DMS153 treated with DMSO at 0.1 percent for 48 hours (cell line): ENCODE measurements around the gene CCDC66.
"Not testable (repeated sequence)": the region's sequence is repeated elsewhere in the genome, so short reads cannot be mapped to it uniquely, and the experiment has no call there.

Experiments used
- DNase-seq: peaks from one replicate; lab custom pipeline; 2025; ENCODE audit not compliant: unreplicated experiment; lab: John Stamatoyannopoulos, UW

Gene CCDC66

DNA sequence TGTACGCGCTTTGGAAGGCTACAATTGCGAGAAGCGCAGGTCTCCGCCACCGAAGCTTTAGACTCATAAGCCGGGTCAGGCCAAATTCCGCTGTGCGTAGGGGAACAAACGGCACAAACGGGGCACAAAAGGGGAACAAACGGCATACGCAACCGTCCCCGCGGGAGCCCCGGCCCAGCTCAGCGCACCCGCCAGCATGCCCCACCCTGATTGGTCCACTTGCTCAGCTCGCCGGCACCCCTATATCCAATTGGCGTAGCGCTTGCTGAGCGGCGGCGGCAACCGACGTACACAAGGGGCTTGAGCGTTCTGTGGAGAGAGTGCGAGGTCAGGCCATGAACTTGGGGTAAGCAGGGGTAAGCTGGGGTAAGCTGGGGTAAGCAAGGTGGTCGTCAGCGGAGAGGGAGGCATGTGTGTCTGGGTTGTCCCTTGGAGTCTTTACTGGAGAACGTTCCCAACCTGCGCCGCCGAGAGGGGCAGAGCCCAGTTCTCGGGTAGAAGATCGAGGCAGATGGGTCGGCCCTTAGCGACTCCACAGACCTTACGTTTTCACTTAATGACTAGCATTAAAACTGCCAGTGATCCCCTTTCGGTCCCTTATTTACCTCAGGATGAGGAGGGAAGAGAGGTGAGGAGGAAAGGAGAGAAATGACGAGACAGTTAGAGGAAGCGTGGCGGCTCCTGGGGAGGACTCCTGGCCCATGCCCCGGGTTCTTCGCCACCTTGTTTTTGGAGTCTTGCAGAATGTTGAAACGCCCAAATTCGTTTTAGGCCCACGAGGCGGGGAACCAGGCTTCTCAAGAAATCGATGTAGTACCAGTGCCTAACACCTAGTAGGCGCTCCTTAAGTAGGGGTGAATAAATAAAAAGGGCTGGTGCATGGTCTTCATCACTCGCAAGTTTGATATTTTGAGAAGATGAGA, at the start of gene CCDC66:
Gene CCDC66 (plus strand): TSS at position 268 of the 923 bp plus-strand sequence. CDS start 68 bp downstream, at position 336.
- peak; percentile 36 for DNase-seq

DNA sequence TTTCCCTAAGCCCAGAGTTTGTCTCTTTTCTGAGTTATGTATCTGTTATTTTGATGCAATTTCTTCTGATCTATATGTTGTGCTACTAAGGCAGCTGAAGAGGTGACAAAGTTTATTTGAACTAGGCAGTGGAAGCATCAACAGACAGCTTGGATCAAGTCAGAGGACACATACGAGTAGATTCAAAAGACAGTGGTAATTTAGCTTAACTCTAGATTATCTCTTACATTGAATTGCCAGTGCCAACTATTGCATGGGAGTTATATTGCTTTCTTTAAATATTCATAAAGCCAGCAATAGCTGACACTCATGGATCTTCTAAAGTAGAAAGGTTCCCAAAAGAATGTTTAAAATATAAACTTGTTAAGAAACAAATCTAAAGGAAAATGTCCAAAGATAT, 37.3 kb upstream of the CCDC66 start:
- DNase-seq: no peak

DNA sequence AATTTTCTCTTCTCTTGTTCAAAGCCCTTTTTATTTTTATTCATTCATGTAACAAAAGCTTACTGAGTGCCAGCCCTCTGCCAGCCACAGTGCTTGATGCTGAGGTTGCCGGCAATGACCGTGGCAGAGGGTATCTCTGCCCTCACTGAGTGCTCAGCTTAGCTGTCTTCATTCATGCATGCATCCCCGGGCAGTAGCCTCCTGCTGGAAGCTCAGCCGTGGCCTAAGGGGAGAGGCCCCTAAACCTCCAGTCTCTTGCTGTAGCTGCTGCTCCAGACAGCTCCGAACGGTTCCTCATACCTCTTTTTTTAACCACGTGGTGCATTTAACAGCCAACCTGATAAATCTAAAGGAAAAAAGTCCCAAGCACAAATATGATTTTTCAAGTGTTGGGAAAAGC, 34.6 kb upstream of the CCDC66 start:
- no peak for DNase-seq

DNA sequence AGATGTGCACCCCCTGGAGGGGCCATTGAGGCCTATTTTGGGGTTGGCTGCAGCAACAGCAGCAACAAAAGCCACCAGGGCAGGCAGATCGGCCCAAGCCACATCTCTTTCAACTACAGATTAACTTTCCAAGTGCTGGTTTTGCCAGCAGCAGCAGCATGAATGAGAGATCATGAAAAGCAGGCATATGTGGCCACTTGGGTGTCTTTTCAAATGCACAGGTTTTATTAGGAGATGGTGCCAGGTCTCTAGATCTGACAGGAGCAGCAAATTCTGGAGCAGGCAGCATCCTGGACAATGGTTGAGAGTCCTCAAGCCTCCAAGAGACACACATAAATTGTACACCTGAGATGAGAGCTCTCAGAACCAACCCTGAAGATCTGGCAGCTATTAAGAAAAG, 31.7 kb upstream of the CCDC66 start:
- no peak for DNase-seq

DNA sequence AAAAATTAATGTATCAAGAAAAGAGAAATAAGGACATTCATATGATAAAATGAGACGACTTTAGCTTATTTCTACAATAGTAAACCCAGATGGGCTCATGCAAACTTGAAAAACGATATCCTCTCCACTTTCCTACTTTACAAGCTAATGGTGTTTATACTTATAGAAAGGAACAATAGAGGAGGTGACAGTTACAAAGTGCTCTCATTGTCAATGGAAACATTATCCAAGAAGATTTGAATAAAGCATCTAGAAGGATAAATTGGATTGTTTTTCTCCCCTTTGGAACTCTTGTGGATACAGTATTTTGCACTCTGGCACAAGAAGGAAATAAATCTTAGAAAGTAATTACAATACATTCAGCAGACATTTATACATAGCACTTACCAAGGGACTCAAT, 20.2 kb upstream of the CCDC66 start:
- DNase-seq: no peak

DNA sequence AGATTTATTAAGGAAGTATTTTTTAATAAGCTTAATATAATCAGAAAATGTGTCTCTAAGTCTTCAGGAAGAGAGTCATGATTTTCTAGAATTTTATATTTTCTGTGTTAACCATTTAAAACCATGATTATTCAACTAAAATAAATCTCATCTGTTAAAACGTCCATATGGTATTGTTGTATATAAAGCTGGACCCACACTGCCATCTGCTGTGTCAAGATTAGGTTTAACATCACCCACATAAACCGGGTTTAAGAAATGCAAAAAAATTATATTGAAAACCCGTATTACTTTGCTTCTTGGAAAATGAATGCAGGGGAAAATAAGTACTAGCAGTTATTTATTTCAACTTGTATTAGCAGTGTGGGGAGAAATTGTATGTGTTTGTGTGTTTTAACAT, 9.5 kb upstream of the CCDC66 start:
- no peak for DNase-seq

DNA sequence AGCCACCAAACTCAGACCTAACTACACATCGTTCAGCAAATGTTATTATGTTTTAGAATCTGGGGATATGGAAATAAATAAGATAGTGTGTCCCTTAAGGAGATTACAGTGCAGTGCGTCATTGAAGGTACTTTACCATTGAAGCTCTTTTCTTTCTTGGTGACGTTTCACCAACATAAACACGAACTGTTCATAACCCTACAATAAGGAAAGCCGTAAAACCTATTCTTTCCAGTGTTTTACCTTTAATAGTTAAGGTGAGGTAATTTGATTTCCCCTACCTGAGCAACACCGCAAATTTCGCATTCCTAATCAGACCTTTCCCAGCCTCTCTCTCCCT, 826 bp downstream of the CCDC66 start:
- DNase-seq: no peak

DNA sequence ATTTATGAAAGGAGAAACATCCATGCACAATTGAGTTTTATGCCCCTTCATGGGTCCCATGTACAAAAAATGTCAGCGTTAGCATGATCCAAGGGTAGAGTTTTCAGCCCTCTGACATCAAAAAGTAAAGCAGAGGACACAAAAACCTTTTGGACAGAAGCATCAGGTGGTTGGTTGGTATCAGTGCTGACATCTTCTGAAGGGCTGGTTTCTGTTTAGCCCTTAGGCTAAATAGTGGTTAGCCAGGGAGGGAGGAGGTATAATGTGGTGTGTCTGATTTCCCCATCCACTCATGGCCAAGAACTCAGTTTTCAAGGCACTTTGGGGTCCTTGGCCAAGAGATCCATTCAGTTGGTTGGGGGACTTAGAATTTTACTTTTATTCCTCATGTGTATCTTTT, 16.5 kb downstream of the CCDC66 start:
- no peak for DNase-seq

DNA sequence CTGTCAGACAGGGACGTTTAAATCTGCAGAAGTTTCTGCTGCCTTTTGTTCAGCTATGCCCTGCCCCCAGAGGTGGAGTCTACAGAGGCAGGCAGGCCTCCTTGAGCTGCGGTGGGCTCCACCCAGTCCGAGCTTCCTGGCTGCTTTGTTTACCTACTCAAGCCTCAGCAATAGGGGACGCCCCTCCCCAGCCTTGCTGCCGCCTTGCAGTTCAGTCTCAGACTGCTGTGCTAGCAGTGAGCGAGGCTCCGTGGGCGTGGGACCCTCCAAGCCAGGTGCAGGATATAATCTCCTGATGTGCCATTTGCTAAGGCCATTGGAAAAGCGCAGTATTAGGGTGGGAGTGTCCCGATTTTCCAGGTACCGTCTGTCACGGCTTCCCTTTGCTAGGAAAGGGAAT, 25.0 kb downstream of the CCDC66 start:
- DNase-seq: not testable (repeated sequence)

DNA sequence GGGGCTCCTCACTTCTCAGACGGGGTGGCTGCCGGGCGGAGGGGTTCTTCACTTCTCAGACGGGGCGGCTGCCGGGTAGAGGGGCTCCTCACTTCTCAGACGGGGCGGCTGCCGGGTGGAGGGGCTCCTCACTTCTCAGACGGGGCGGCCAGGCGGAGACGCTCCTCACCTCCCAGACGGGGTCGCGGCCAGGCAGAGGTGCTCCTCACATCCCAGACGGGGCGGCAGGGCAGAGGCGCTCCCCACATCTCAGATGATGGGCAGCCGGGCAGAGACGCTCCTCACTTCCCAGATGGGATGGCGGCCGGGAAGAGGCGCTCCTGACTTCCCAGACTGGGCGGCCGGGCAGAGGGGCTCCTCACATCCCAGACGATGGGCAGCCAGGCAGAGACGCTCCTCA, 27.3 kb downstream of the CCDC66 start:
- DNase-seq: not testable (repeated sequence)

DNA sequence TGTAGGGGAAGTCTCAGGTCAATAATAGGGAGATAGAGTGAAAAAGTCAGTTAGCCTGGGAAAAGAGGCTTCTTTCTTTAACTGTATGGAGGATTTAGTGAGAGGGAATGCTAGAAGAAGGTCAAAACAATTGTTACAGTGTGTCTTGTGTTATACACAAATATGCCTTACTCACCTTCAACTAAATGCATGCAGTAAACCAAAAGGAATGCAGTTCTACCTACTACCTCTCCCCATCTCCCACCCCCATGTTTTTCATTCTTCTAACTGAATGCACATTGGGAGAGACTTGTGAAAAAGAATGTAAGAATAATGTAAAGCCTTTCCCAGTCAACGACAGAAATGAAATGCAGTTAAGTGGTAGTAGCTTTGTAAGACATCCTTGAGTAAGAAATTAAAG, 33.8 kb downstream of the CCDC66 start:
- no peak for DNase-seq

DNA sequence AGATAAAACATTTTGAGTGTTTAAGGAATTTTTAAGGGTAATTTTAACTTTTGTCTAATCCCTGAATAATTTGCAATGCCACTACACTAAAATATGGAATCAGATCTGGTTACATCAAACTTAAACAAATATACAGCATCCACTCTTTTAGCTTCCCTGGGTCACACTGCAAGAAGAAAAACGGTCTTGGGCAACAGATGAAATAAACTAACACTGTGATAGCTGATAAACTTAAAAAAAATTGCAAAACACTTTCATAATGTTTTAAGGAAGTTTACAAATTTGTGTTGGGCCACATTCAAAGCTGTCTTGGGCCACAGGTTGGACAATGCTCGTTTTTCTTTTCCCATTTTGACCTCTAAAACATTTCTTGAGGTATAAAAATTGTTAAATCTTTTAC, 34.3 kb downstream of the CCDC66 start:
- no peak for DNase-seq

DNA sequence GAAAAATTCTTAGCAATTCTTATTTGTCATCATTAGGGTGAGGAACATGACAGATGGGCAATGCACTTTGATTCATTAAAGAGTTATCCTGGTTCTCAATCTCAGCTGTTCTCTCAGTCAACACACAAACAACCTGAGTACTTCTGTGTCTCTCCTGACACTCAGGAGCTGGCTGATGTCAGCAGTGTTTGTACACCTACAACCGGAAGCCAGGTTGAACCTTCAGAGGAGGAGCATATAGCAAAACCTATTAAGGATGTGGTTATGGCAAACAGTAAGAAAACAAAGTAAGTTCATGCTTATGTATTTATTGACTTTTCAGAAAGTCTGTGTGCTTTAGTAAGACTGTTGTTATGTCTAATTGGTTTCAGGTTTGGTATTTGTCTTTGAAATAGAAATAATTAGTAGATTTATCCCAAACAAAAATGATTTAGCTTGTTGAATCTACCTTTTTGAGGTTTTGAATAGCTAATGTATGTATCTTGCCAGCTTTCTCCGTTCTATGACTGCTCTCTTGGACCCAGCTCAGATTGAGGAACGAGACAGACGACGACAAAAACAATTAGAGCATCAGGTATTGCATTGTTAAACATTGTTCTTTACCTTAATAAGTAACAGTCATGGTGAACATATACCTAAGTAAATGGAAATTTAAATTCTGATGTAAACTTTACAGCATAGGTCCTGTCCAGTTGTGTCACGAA, 36.6 kb downstream of the CCDC66 start:
- DNase-seq: peak; percentile 6

DNA sequence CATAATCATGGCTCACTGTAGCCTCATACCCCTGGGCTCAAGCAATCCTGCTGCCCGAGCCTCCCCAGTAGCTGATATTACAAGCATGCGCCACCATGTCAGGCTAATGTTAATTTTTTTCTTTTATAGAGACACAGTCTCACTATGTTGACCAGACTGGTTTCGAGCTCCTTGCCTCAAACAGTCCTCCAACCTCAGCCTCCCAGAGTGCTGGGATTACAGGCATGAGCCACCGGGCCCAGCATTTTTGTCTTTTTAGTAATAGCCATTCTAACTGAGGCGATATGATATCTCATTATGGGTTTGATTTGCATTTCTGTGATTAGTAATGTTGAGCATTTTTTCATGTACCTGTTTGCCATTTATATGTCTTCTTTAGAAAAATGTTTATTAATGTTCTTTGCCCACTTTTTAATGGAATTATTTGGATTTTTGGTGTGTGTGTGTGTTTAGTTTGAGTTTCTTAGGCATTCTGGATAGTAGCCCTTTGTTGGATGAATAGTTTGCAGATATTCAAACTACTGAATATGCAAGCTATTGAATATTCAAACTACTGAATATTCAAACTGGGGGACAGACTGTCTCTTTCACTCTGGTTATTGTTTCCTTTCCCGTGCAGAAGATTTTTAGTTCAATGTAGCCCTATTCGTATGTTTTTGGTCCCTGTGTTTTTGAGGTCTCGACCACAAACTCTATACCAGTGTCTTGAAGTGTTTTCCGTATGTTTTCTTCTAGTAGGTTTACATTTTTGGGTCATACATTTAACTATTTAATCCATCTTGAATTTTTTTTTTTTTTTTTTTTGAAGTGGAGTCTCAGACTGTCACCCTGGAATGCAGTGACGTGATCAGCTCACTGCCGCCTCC, 39.2 kb downstream of the CCDC66 start:
- no peak for DNase-seq

DNA sequence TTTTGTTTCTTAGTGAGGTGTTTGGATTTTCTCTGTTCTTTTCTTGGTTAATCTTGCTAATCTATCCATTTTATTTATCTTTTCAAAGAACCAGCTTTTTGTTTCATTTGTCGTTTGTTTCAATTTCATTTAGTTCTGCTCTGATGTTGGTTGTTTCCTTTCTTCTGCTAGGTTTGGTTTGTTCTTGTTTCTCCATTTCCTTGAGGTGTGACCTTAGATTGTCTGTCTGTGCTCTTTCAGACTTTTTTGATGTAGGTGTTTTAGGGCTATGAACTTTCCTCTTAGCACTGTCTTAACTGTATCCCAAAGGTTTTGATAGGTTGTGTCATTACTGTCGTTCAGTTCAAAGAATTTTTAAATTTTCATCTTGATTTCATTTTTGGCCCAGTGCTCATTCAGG, 51.5 kb downstream of the CCDC66 start:
- DNase-seq: not testable (repeated sequence)

DNA sequence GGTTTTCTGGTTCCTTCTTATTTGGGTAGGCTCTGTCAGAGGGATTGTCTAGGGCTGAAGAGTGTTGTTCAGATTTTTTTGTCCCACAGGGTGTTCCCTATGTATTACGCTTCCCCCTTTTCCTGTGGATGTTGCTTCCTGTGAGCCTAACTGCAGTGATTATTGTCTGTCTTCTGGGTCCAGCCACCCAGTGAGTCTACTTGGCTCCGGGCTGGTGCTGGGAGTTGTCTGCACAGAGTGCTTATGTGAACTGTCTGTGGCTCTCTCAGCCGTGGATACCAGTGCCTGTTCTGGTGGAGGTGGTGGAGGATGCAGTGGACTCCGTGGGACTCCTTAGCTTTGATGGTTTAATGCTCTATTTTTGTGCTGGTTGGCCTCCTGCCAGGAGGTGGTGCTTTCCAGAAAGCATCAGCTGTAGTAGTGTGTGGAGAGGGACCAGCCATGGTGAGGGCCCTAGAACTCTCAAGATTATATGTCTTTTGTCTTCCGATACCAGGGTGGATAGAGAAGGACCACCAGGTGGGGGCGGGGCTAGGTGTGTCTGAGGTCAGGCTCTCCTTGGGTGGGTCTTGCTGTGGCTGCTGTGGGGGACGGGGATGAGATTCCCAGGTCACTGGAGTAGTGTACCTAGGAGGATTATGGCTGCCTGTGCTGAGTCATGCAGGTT, 53.8 kb downstream of the CCDC66 start:
- DNase-seq: no peak

DNA sequence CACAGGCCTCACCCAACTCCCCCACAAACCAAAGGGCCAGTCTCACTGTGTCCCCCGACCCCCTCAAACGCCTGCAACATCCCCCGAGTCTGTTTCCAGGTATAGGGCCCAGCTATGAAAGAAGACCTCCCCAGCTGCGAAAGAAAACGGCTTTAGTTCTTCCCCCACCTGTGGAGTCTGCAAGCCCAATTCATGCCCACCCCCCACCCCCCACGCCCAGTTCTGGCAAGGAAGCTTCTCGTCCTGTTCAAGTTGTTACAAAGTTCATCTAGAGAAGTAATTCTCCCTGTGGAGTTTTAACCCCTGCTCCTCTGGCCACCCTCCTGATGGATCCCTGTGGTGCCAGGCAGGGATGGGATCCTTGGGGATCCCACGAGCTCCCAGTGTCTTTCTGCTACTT, 54.4 kb downstream of the CCDC66 start:
- DNase-seq: no peak

DNA sequence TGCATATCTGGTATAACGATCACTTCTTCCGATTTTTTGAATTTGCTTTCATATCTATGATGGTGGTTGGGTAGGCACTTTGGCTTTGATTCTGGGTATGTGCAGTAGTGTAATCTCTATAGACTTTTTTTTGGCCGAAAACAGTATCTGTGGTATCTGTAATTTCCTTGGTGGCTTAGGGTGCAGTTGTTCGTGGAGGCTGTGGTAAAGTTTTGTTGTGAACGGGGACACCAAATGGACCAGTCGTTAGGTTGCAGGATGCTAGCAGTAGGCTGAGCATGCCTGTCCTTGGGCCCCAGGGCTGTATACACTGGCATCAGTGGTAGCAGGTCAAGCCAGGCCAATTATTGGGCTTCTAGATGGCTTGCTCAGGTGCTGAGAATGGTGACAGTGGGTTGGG, 55.2 kb downstream of the CCDC66 start:
- DNase-seq: no peak

DNA sequence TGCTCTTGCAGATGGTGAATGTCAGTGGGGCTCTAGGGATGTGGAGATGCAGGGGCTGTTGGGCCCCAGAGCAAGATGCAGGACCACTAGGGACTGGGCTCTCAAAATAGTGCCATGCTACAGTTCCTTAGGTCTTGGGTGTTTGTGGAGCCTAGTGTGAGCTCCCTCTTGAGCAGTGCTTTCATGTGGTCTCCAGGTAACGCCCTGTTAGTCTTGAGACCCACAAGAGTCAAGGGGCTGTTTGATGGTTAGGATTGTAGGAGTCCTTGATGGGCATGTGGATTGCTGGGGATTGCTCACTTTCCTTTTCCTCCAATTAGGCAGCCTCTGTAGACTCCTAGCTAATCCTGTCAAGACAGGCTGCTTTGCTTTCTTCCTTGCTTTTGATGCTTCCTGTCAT, 56.0 kb downstream of the CCDC66 start:
- DNase-seq: no peak

DNA sequence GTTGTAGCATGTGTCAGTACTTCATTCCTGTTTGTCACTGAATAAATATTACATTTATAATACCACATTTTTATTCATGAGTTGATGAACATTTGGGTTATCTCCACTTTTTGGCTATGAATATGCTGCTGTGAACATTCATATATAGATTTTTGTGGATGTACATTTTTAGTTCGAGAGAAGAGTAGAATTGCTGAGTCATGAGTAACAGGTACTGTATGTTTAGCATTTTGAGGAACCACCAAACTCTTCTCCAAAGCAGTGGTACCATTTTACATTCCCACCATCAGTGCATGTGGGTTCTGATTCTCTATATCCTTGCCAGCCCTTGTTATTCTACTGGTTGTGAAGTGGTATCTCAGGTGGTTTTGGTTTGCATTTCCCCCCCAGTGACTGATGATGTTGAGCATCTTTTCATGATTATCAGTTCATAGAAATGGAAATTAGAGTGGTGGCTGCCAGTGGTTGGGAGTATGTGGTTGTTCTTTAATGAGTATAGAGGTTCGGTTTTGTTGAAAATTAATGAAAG, 59.6 kb downstream of the CCDC66 start:
- no peak for DNase-seq

DNA sequence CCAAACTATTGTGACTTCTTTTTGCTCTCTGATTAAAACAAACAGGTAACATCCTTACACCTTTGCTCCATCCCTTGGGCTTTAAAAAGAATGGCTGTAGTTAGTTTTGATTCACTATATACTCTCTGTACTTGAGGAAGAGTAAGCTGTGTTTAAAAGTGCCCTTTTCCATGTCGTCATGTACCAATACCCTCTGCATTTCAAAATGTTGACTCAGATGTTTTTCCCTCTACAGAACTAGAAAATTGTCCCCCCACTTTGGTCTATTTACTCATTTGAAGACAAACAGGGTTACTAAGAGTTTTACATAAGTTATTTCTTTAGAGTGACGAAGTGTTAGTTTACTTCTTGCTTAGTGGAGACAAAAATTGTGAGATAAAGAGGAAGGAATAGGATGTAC, 63.4 kb downstream of the CCDC66 start:
- DNase-seq: no peak
